ENCODE measurements around the gene INTU.

DNA sequence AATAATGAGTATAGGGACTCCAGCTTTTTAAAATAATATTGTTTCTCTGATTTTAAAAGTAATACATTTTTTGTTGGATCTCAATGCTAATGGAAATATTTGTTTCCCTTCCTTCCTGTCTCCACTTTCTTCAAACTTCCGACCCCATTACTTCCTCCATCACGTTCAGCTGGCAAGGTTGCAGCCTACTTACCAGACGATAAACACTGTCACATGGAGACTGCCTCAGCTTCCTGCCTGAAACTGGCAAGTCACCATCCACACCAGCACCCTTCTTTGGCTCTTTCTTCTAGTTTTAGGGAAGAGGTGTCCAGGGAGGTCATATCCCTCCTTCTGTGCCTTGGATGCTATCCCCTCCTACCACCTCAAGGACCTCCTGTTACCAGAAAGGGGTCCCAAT lies 3.4 kb upstream of the INTU start:
- no peak for TF ChIP-seq KDM5A (IDR thresholded peaks at IDR 0.05)
- no peak for TF ChIP-seq POLR2A (IDR thresholded peaks at IDR 0.05; ENCODE audit: low read length)
- no peak for TF ChIP-seq NFE2L2 (conservative IDR thresholded peaks at IDR 0.05; ENCODE audit: low read length)
- no peak for TF ChIP-seq FOSL2 (IDR thresholded peaks at IDR 0.05)
- no peak for TF ChIP-seq FOSL2 (CRISPR knock-in tag; IDR thresholded peaks at IDR 0.05)
- TF ChIP-seq, protein P1, sequence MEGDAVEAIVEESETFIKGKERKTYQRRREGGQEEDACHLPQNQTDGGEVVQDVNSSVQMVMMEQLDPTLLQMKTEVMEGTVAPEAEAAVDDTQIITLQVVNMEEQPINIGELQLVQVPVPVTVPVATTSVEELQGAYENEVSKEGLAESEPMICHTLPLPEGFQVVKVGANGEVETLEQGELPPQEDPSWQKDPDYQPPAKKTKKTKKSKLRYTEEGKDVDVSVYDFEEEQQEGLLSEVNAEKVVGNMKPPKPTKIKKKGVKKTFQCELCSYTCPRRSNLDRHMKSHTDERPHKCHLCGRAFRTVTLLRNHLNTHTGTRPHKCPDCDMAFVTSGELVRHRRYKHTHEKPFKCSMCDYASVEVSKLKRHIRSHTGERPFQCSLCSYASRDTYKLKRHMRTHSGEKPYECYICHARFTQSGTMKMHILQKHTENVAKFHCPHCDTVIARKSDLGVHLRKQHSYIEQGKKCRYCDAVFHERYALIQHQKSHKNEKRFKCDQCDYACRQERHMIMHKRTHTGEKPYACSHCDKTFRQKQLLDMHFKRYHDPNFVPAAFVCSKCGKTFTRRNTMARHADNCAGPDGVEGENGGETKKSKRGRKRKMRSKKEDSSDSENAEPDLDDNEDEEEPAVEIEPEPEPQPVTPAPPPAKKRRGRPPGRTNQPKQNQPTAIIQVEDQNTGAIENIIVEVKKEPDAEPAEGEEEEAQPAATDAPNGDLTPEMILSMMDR (IDR thresholded peaks at IDR 0.05), result no peak
- TF ChIP-seq CEBPB (IDR thresholded peaks at IDR 0.05), result no peak
- no peak for TF ChIP-seq SMC3 (IDR thresholded peaks at IDR 0.05)
